ENCODE data around the gene APH1A. TPM values are rescaled to one million over a fixed set of nuclear protein-coding genes. Genes with fewer than 3 reads are reported as not detected.

The APH1A gene
- total RNA-seq, 1 donor from 2014 or later, result 63.0 TPM

DNA sequence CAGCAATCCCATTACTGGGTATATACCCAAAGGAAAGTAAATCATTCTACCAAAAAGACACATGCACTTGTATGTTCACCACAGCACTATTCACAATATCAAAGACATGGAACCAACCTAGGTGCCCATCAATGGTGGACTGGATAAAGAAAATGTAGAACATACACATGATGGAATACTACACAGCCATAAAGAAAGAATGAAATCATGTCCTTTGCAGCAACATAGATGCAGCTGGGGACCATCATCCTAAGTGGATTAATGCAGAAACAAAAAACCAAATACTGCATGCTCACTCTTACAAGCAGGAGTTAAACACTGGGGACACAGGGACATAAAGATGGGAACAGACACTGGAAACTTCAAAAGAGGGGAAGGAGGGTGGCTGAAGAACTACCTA is 41.6 kb downstream of the APH1A start:
- Histone ChIP-seq H3K27me3 (no peaks in the 10 kb centered on the region), H3K9me3 (ENCODE audit: low read depth) (no peaks in the 10 kb centered on the region), H3K4me1 (no peaks in the 10 kb centered on the region), H3K4me2 (no peak overlapping the region), H3K9ac (no peak overlapping the region), H3K4me3 (no peak overlapping the region), H3F3A (ENCODE audit: low read depth) (peaks cover 21% of the 10 kb centered on the region), H3K27ac (no peak overlapping the region), H3K79me2 (ENCODE audit: low read depth) (peaks cover 56% of the 10 kb centered on the region), H3K36me3 (peaks cover 55% of the 10 kb centered on the region), H4K20me1 (ENCODE audit: low read depth) (peaks cover 14% of the 10 kb centered on the region), H2AFZ (replicated peaks) (no peak overlapping the region)
- Mint-ChIP-seq H3K4me1 (no peaks in the 10 kb centered on the region), H3K4me3 (no peak overlapping the region), H3K27ac (no peak overlapping the region), H3K27me3 (ENCODE audit: insufficient read depth, low read depth) (no peaks in the 10 kb centered on the region), H3K36me3 (peaks cover 48% of the 10 kb centered on the region), H3K9me3 (no peaks in the 10 kb centered on the region)
- DNase-seq (ENCODE audit: low spot score), result no peak
- no peak for TF ChIP-seq EZH2phosphoT487 (IDR thresholded peaks at IDR 0.05)
- TF ChIP-seq, protein P1, sequence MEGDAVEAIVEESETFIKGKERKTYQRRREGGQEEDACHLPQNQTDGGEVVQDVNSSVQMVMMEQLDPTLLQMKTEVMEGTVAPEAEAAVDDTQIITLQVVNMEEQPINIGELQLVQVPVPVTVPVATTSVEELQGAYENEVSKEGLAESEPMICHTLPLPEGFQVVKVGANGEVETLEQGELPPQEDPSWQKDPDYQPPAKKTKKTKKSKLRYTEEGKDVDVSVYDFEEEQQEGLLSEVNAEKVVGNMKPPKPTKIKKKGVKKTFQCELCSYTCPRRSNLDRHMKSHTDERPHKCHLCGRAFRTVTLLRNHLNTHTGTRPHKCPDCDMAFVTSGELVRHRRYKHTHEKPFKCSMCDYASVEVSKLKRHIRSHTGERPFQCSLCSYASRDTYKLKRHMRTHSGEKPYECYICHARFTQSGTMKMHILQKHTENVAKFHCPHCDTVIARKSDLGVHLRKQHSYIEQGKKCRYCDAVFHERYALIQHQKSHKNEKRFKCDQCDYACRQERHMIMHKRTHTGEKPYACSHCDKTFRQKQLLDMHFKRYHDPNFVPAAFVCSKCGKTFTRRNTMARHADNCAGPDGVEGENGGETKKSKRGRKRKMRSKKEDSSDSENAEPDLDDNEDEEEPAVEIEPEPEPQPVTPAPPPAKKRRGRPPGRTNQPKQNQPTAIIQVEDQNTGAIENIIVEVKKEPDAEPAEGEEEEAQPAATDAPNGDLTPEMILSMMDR (IDR thresholded peaks at IDR 0.05), result no peak
- TF ChIP-seq EZH2 (IDR thresholded peaks at IDR 0.05), result no peak

DNA sequence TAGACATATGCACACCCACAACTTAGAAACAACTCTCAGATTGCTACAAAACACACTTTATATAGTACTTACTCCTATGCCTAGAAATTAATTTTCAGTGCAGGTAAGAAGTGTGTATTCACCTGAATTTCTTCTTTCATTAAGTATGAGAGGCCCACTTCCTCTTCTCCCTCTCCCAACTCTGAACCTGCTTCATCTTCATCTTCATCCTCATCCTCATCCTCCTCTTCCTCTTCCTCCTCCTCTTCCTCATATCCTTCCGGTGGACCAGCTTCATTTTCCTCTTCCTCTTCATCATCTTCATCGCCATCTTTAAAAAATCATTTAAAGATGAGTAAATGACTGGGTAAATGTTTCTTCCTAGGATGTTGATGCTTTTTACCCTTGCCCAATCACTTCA is 42.3 kb downstream of the APH1A start:
- H3K4me3 Mint-ChIP-seq, result no peak overlapping the region
- TF ChIP-seq EZH2 (IDR thresholded peaks at IDR 0.05) (no peak), EZH2phosphoT487 (IDR thresholded peaks at IDR 0.05) (no peak)
- TF ChIP-seq, protein P1 (IDR thresholded peaks at IDR 0.05), result no peak
- Histone ChIP-seq H3K4me3 (no peak overlapping the region), H3K4me2 (no peak overlapping the region), H3F3A (ENCODE audit: low read depth) (peaks cover 21% of the 10 kb centered on the region), H2AFZ (replicated peaks) (no peak overlapping the region), H3K36me3 (peaks cover 52% of the 10 kb centered on the region), H4K20me1 (ENCODE audit: low read depth) (peaks cover 14% of the 10 kb centered on the region), H3K27ac (no peak overlapping the region), H3K4me1 (no peaks in the 10 kb centered on the region), H3K27me3 (no peaks in the 10 kb centered on the region), H3K9me3 (ENCODE audit: low read depth) (no peaks in the 10 kb centered on the region), H3K9ac (no peak overlapping the region), H3K79me2 (ENCODE audit: low read depth) (peaks cover 49% of the 10 kb centered on the region)
- no peaks in the 10 kb centered on the region for H3K4me1 Mint-ChIP-seq
- no peak overlapping the region for H3K27ac Mint-ChIP-seq
- no peaks in the 10 kb centered on the region for H3K9me3 Mint-ChIP-seq
- H3K36me3 Mint-ChIP-seq, result peaks cover 48% of the 10 kb centered on the region
- H3K27me3 Mint-ChIP-seq (ENCODE audit: insufficient read depth, low read depth), result no peaks in the 10 kb centered on the region
- DNase-seq (ENCODE audit: low spot score), result no peak

DNA sequence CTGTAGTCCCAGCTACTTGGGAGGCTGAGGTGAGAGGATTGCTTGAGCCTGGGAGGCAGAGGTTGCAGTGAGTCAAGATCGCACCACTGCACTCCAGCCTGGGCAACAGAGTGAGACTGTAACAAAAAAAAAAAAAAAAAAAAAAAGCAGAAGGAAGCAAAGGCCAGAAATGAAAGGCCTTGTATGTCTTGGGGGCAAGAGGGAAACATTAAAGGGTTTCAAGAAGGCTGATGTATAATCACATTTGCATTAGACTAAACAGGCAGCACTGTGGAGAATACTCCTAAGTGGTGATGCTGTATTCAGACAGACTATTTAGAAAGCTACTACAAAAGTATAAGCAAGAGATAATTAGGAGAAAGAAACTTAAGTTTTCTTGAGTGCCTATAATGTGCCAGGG is 43.3 kb downstream of the APH1A start:
- no peaks in the 10 kb centered on the region for H3K4me1 Mint-ChIP-seq
- Histone ChIP-seq H2AFZ (replicated peaks) (no peak overlapping the region), H3K79me2 (ENCODE audit: low read depth) (peaks cover 39% of the 10 kb centered on the region), H4K20me1 (ENCODE audit: low read depth) (peaks cover 14% of the 10 kb centered on the region), H3K4me3 (no peak overlapping the region), H3K9me3 (ENCODE audit: low read depth) (no peaks in the 10 kb centered on the region), H3K9ac (no peak overlapping the region), H3K27ac (no peak overlapping the region), H3K4me2 (no peak overlapping the region), H3F3A (ENCODE audit: low read depth) (peaks cover 21% of the 10 kb centered on the region), H3K27me3 (no peaks in the 10 kb centered on the region), H3K4me1 (no peaks in the 10 kb centered on the region), H3K36me3 (peaks cover 46% of the 10 kb centered on the region)
- TF ChIP-seq, protein P1 (IDR thresholded peaks at IDR 0.05), result no peak
- TF ChIP-seq EZH2phosphoT487 (IDR thresholded peaks at IDR 0.05) (no peak), EZH2 (IDR thresholded peaks at IDR 0.05) (no peak)
- H3K36me3 Mint-ChIP-seq, result peaks cover 45% of the 10 kb centered on the region
- H3K4me3 Mint-ChIP-seq, result no peak overlapping the region
- no peak for DNase-seq (ENCODE audit: low spot score)
- H3K9me3 Mint-ChIP-seq, result no peaks in the 10 kb centered on the region
- no peaks in the 10 kb centered on the region for H3K27me3 Mint-ChIP-seq (ENCODE audit: insufficient read depth, low read depth)
- H3K27ac Mint-ChIP-seq, result no peak overlapping the region
